HG03558 (cell line): Measurements from ENCODE around the gene NEO1.

Source experiments
- ATAC-seq: cut with Tn5 transposase; IDR thresholded peaks from one replicate; pipeline ENCODE4 v1.9.1; 2021; ENCODE audit warnings: moderate number of reproducible peaks; ENCODE audit not compliant: unreplicated experiment; ENCODE audit errors: extremely low read depth

Gene NEO1

GRCh38 chr15:73069109-73069508 is 16.8 kb downstream of the NEO1 start:
- ATAC-seq: no peak

DNA sequence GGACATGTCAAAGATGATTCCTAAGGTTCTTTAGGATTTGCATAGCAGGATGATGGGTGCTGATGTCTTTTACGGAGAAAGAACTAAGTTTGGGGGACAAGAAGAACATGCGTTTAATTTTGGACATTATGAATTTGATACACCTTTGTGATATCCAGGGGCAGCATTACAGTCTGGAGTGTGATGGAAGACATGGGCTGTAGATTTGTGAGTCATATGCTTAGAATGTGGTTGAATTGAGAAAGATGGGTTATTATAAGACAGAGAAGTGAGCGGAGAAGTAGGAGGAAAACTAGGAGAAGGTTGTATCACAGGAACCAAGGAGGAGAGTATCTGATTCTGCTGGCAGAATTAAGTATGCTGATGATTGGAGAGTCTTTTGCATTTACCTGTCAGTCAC is 20.6 kb downstream of the NEO1 start:
- ATAC-seq: no peak

DNA sequence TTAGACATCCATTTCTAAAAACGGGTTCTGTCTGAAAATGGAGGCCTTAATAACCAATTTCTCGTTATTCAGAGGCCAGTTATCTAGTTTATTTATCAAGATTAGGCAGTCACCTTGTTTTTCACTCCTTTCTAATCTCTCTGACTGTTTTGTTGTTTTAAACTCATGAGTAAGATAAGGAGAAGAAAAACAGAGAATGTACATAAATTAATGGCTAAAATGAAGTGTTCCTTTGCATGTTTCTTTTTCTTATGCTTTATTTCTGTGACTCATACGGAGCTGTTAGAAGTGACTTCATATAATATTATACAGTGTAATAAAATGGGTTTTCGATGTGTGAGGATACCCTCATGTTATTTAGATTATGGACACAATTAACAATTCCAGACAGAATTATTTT is 22.0 kb downstream of the NEO1 start:
- no peak for ATAC-seq

DNA sequence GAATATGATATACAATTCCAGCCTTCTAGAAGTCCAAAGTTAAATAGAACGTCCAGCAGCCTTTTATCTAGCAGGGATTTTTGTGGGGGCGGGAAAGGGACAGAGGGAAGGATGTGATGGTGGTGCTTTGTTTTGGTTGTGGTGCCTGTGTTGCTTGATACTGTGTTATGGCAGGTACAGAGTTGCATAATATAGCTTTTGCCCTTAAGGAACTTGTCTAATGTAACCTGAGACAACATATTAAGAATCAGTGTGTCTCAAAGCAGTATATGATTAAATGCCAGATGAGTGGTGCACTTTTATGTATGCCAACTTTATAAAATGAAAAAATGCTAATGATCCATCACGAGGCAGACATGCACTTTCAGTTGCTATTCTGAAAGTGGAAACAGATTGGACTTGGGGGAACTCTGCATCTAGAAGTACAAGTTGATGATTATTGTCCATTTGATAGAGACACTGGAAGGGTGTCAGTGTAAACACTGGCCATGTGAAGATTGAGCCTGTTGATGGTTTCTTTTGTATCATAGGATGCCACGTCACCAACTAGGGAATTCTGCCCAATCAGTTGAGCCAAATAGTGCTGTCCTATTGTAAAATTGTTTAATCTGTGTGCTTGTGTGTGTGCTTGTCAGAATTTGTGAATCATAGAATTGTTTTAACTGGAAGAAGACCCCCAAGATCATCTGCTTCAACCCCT is 23.0 kb downstream of the NEO1 start:
- no peak for ATAC-seq

DNA sequence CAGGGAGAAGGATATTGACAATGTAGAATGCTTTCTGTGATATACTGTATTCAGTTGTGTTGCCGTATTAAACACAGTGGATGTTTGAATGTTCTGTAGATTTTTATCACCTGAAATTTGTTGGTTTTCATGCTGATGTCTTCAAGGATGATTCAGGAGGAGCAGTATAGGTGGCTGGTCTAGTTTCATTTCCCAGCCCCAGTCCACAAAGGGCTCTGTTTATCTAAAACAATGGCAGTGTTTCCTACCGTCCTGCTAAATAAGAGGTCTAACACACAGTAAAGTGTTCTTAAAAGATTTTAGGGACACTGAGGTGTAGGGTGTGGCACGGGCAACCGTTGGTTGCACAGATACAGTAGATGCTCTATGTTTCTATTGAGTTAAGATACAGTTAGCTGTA is 26.0 kb downstream of the NEO1 start:
- no peak for ATAC-seq

GRCh38 chr15:73078722-73079121 is 26.5 kb downstream of the NEO1 start:
- ATAC-seq: no peak

DNA sequence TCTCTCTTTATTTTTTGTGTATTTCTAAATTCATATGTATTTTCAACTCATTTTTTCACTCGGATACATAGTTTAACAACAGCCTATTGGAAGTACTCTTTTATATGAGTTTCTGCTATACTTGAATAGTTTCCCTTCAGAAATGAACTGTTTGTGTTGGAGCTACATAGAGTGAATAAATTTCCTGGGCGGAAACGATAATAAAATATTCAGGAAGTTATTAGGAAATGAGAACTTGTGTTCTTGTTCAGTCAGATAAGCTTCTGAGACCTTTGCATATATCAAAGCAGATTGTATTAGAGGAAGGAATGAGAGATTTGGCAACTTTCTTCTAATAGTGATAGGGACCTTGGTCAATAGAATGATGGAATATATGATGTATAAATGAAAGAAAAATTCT is 27.3 kb downstream of the NEO1 start:
- no peak for ATAC-seq

GRCh38 chr15:73081321-73081958 is 29.2 kb downstream of the NEO1 start:
- ATAC-seq: no peak

GRCh38 chr15:73082812-73083211 is 30.5 kb downstream of the NEO1 start:
- no peak for ATAC-seq

GRCh38 chr15:73087098-73087497 is 34.8 kb downstream of the NEO1 start:
- no peak for ATAC-seq

GRCh38 chr15:73105064-73105463 is 52.8 kb downstream of the NEO1 start:
- ATAC-seq: no peak

- ATAC-seq: no peak
Observed at GRCh38 chr15:73108676-73109075, 56.4 kb downstream of the NEO1 start.

DNA sequence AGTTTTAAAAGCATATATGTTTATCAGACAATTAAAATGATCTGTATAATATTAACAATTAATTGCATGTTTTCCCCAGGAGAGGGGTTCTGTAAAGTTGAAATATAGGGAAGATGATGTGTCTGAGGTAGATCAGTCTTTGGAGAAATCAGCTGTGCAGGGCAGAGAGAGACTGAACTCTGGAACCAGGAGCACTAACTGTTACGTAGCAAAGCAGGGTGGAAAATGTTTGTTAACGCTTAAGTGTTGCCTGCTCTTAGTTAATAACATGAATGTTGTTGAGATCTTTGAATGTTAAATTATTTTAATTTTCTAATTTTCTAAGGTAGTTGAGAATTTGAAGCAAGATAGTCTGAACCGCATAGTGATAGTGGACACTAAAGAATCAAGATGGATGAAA is 57.5 kb downstream of the NEO1 start:
- no peak for ATAC-seq

DNA sequence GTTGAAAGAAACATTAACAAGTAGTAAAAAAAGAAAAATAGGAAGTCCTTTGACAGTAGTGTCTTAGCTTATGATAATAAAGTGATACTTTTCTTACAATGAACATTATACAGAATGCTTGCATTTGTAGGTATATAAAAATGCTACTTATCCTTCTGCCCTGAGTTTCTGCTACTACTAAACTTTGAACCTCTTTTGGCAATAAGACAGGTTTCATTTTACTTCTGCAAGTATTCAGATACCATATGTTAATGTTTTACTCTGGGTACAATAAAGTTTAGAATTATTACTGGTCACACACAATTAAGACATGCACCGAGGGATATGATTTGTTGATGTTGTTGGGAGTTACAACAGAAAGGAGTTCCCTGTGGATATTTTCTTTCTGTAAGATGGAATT is 57.9 kb downstream of the NEO1 start:
- ATAC-seq: no peak

- ATAC-seq: no peak
Observed at GRCh38 chr15:73114064-73114463, 61.8 kb downstream of the NEO1 start.

DNA sequence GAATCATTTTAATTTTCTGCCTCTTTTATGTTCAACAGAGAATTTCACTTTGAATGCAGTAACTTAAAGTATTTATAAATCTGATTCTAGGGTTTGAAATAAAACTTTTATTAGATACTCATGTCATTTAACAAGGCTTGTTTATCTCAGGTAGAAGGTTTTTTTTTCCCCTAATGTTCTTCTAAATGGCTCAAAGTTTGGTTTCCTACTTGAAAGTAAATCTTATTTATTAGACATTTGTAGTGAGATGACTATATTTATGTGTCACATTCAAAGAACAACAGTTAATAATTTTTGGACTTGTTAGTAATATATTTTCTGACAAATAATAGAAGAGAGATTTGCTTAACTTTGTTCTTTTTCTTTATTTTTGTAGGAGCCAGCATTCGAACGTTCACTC is 63.9 kb downstream of the NEO1 start:
- no peak for ATAC-seq

DNA sequence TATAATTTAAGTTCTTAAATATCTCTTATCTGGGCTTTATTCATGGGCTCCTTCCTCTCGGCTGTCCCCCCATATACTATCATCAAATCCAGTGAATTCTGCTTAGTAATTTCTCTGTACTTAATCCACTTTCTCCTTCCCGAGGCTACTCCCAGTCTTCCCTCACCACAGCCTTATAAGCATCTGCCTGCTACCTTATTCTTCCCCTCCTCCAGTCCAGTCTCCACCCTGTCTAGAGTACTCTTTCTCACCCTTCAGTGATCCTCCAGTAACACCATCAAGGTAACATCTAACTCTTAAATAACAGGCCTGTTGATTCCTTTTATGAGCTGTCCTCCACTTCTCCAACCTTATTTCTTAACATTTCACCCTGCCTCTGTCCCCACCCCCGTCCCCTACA is 65.8 kb downstream of the NEO1 start:
- ATAC-seq: no peak

GRCh38 chr15:73119478-73119877 is 67.2 kb downstream of the NEO1 start:
- no peak for ATAC-seq

DNA sequence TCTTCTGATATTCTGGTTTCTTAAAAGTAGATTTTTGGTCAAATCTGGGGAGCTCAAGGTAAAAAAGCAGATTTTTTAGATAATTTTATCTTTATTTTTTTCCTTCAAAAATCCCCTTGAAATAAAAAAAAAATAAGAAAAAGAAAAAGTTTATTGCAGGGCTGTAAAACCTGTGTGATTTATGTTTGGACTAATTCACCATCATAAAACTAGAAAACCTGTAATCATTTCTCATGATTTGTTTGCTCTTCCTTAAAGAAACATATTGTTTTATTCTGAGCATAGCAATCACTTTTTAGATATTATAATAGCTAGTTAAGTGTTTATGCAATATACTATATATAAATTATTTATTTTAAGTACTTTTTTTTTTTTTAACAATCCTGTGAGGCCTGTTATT is 68.0 kb downstream of the NEO1 start:
- ATAC-seq: no peak

DNA sequence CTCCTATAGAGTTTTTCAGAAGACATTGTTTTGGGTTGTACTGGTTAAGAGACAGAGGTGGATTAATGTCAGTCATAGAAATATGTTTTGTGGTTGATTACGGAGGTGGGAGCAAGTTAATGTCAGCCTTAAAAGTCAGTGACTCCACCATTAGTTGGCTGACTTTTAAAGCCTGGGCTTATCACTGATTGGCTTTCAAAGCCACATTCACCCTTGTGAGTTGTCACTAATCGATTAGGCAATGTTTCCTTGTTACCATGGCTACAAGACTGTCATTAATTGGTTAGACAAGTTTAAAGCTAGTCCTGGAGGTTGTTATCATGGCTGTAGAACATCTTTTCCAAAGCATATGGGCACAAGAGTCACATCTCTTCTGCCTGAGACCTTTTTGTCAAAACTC is 73.0 kb downstream of the NEO1 start:
- ATAC-seq: no peak

- ATAC-seq: no peak
Observed at GRCh38 chr15:73127302-73127936, 75.2 kb downstream of the NEO1 start.

- no peak for ATAC-seq
Observed at GRCh38 chr15:73130830-73131229, 78.6 kb downstream of the NEO1 start.
